CD4-positive, alpha-beta memory T cell (primary cell): ENCODE measurements around the gene LINS1. TPM values are rescaled to one million over a fixed set of nuclear protein-coding genes. Genes with fewer than 3 reads are reported as not detected.

ENCODE experiments used
- CTCF ChIA-PET: fragments of 350-600 bp; sonication (Branson Sonifier 250); formaldehyde crosslinking; loops from one replicate; lab custom pipeline; 2021; ENCODE audit warnings: inconsistent platforms; ENCODE audit not compliant: partially characterized antibody; lab: Charles Lee
- POLR2A ChIA-PET: fragments of 350-600 bp; sonication (Branson Sonifier 250); formaldehyde crosslinking; loops from one replicate; lab custom pipeline; 2021; ENCODE audit not compliant: partially characterized antibody; lab: Charles Lee
- DNase-seq, 5 donors: peaks; one replicate each; pipeline versions ENCODE4 v3.0.0 to v3.0.0-alpha.2; 2020 to 2022; ENCODE audit warnings: mixed read lengths in 1 of 5
- H3K27ac ChIP-seq: one replicate; pipeline ENCODE4 v1.7.0; 2013; ENCODE audit warnings: low read depth, low read length
- H3K27me3 ChIP-seq: 2 replicates; pipeline ENCODE4 v1.7.0; 2013; ENCODE audit warnings: mild to moderate bottlenecking, low read length, moderate library complexity; ENCODE audit not compliant: insufficient read depth
- H3K36me3 ChIP-seq: 2 replicates; pipeline ENCODE4 v1.7.0; 2013; ENCODE audit warnings: mild to moderate bottlenecking, low read length, moderate library complexity; ENCODE audit not compliant: insufficient read depth
- H3K4me1 ChIP-seq: 2 replicates; pipeline ENCODE4 v1.7.0; 2013; ENCODE audit warnings: mild to moderate bottlenecking, low read length, moderate library complexity; ENCODE audit not compliant: insufficient read depth
- H3K4me3 ChIP-seq, 2 donors: one replicate each; pipeline ENCODE4 v1.7.0; 2013; ENCODE audit warnings: low read length in 2 of 2, mild to moderate bottlenecking in 1 of 2
- H3K9me3 ChIP-seq, 2 donors: one replicate each; pipeline ENCODE4 v1.7.0; 2013; ENCODE audit warnings: low read length in 2 of 2, control low read depth in 1 of 2; ENCODE audit not compliant: control insufficient read depth in 1 of 2
- H3K27ac Mint-ChIP-seq, 7 donors: one replicate each; pipeline ENCODE4 v1.8.0; 2020 to 2021; ENCODE audit warnings: mixed read lengths in 7 of 7, mild to moderate bottlenecking in 6 of 7, inconsistent platforms in 3 of 7, moderate library complexity in 3 of 7
- H3K27me3 Mint-ChIP-seq, 2 donors: one replicate each; pipeline ENCODE4 v1.8.0; 2020 to 2021; ENCODE audit warnings: mixed read lengths in 2 of 2
- H3K36me3 Mint-ChIP-seq, 2 donors: one replicate each; pipeline ENCODE4 v1.8.0; 2020 to 2021; ENCODE audit warnings: mixed read lengths in 2 of 2, inconsistent platforms in 1 of 2, mild to moderate bottlenecking in 1 of 2
- H3K4me1 Mint-ChIP-seq, 4 donors: one replicate each; pipeline ENCODE4 v1.8.0; 2020 to 2021; ENCODE audit warnings: mixed read lengths in 4 of 4, mild to moderate bottlenecking in 1 of 4
- H3K4me3 Mint-ChIP-seq, 8 donors: one replicate each; pipeline ENCODE4 v1.8.0; 2020 to 2021; ENCODE audit warnings: mixed read lengths in 8 of 8, mild to moderate bottlenecking in 7 of 8, moderate library complexity in 6 of 8, inconsistent platforms in 3 of 8
- H3K9me3 Mint-ChIP-seq, 8 donors: one replicate each; pipeline ENCODE4 v1.8.0; 2020 to 2021; ENCODE audit warnings: mixed read lengths in 8 of 8, mild to moderate bottlenecking in 5 of 8, inconsistent platforms in 3 of 8, moderate library complexity in 1 of 8
- intact Hi-C: fragments of 100-400 bp; cut with micrococcal nuclease; formaldehyde crosslinking; loops from one replicate; pipeline ENCODE4 v1.15.1; 2023
- polyA plus RNA-seq, 2 donors: library from polyadenylated mRNA; unstranded; fragments of 300-500 nt; fragmentation: Illumina TruSeq; gene quantifications; one replicate each; pipeline ENCODE4 v1.2.3, GENCODE V29; 2021
- total RNA-seq, 2 experiments: library from RNA; stranded (reverse); gene quantifications; one replicate each; pipeline ENCODE4 v1.2.3, GENCODE V29; 2021

The LINS1 gene
- total and polyA plus RNA-seq, 4 experiments from 2014 or later, result 65.8 to 84.0 (median 78.9) TPM

- Mint-ChIP-seq H3K9me3 (no peaks in the 10 kb centered on the region), H3K36me3 (peaks cover 0 to 6% of the 10 kb centered on the region in 2 donors), H3K27ac (no peak overlapping the region), H3K4me3 (no peak overlapping the region), H3K27me3 (no peaks in the 10 kb centered on the region), H3K4me1 (peaks cover 15 to 22% (median 20%) of the 10 kb centered on the region in 4 donors)
- DNase-seq, result no peak
- H3K9me3 ChIP-seq, result no peaks in the 10 kb centered on the region
- ChIA-PET CTCF (interaction anchor here (2.0 kb wide), 1 partner anchor 174 kb away, joined by 6 read pairs; no protein-coding TSS in a partner anchor), POLR2A (no interaction called here)
- H3K4me3 ChIP-seq, result no peak overlapping the region
- H3K27ac ChIP-seq, result no peak overlapping the region
- H3K4me1 ChIP-seq, result peaks cover 27% of the 10 kb centered on the region
- no peaks in the 10 kb centered on the region for H3K36me3 ChIP-seq
- H3K27me3 ChIP-seq, result no peaks in the 10 kb centered on the region
- intact Hi-C loops, result no loop called here
Measured at GRCh38 chr15:100524326-100524725, 77.7 kb downstream of the LINS1 start.

DNA sequence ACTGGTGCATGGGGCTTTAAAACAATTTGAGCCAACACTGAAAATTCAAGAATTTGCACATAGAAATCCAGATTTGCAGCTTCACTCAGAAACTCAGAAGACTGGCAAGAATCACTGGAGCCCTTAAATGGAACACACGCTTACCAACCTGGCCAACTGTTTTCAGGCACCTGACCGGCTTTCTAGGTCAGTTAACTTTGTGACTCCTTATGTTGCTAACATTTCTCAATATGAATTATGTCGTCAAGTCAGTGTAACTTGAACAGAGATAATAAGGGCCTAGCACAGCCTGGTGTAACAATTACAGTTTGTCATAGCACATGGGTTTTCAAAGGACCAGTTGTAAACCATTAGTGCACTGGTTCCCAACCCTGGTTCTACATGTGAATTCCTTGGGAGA lies 80.1 kb downstream of the LINS1 start:
- H3K4me3 Mint-ChIP-seq, result no peak overlapping the region
- H3K4me1 Mint-ChIP-seq, result peaks cover 13 to 19% (median 17%) of the 10 kb centered on the region in 4 donors
- Histone ChIP-seq H3K4me3 (no peak overlapping the region), H3K27ac (no peak overlapping the region), H3K27me3 (no peaks in the 10 kb centered on the region), H3K36me3 (no peaks in the 10 kb centered on the region), H3K4me1 (peaks cover 19% of the 10 kb centered on the region), H3K9me3 (no peaks in the 10 kb centered on the region)
- ChIA-PET CTCF (interaction anchor here (1.6 kb wide), 1 partner anchor 172 kb away, joined by 5 read pairs; no protein-coding TSS in a partner anchor), POLR2A (no interaction called here)
- intact Hi-C loops, result no loop called here
- H3K27me3 Mint-ChIP-seq, result no peaks in the 10 kb centered on the region
- no peak overlapping the region for H3K27ac Mint-ChIP-seq
- H3K36me3 Mint-ChIP-seq, result no peaks in the 10 kb centered on the region
- no peak for DNase-seq
- no peaks in the 10 kb centered on the region for H3K9me3 Mint-ChIP-seq

- intact Hi-C loops, result no loop called here
- no peaks in the 10 kb centered on the region for H3K36me3 Mint-ChIP-seq
- CTCF ChIA-PET, result interaction anchor here (1.6 kb wide), 1 partner anchor 170 kb away, joined by 5 read pairs; no protein-coding TSS in a partner anchor
Measured at GRCh38 chr15:100520132-100520921, 81.7 kb downstream of the LINS1 start.

DNA sequence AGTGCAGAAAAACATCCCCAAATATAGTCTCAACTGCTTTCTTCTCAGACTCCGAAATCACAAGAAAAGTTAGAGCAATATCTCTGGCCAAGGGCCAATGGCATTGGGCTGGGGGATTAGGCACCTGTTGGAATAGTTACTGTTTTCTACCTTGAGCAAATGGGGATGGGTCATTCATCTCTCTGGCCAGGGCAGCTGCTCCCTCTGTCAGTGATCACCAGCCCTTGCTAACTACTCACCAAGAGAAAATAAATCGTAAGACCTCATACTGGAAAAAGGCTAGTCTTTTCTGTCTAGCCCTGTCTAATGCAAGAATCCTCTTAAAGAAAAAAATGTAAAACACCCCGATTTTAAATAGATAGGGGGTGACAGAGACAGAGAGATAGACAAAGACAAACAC lies 84.1 kb downstream of the LINS1 start:
- Histone ChIP-seq H3K27ac (no peak overlapping the region), H3K4me3 (no peak overlapping the region), H3K4me1 (peaks cover 19% of the 10 kb centered on the region), H3K27me3 (no peaks in the 10 kb centered on the region), H3K36me3 (no peaks in the 10 kb centered on the region), H3K9me3 (no peaks in the 10 kb centered on the region)
- intact Hi-C loops, result no loop called here
- Mint-ChIP-seq H3K9me3 (no peaks in the 10 kb centered on the region), H3K27me3 (no peaks in the 10 kb centered on the region), H3K4me1 (peaks cover 13 to 19% (median 17%) of the 10 kb centered on the region in 4 donors), H3K36me3 (no peaks in the 10 kb centered on the region), H3K4me3 (no peak overlapping the region), H3K27ac (peak overlapping the region in 2 of 7 donors; percentile 43 to 71)
- no peak for DNase-seq
- ChIA-PET POLR2A (no interaction called here), CTCF (no interaction called here)

More at GRCh38 chr15:100520132-100520921, 81.7 kb downstream of the LINS1 start:
- peak overlapping the region in 6 of 7 donors; percentile 17 to 88 (median 72) for H3K27ac Mint-ChIP-seq
- no peaks in the 10 kb centered on the region for H3K9me3 ChIP-seq
- H3K9me3 Mint-ChIP-seq, result no peaks in the 10 kb centered on the region
- POLR2A ChIA-PET, result interaction anchor here (1.0 kb wide), 1 partner anchor 82 kb away, joined by 3 read pairs; the partner anchor contains the start of genes ASB7 and LINS1
- no peaks in the 10 kb centered on the region for H3K36me3 ChIP-seq
- peaks cover 13 to 19% (median 17%) of the 10 kb centered on the region in 4 donors for H3K4me1 Mint-ChIP-seq
- DNase-seq, result no peak
- no peak overlapping the region for H3K27ac ChIP-seq
- H3K27me3 ChIP-seq, result no peaks in the 10 kb centered on the region
- no peak overlapping the region for H3K4me3 ChIP-seq
- H3K4me1 ChIP-seq, result peaks cover 19% of the 10 kb centered on the region
- H3K27me3 Mint-ChIP-seq, result no peaks in the 10 kb centered on the region
- peak overlapping the region in 7 of 8 donors; percentile 30 to 77 (median 67) for H3K4me3 Mint-ChIP-seq

Other genes starting within 250 kb of the LINS1 start
- 1 to 10 TPM; 1.6 to 1.9 TPM for gene CERS3, start 73.2 kb downstream of the LINS1 start, total RNA-seq
- under 1 TPM in 1 of 2 donors, not detected in 1; 0.66 TPM for gene CERS3, start 73.2 kb downstream of the LINS1 start, polyA plus RNA-seq
- 10 to 100 TPM; 19.5 to 20.0 TPM for gene ASB7, start 405 bp upstream of the LINS1 start, total RNA-seq
- gene ASB7, start 405 bp upstream of the LINS1 start, polyA plus RNA-seq, result 10 to 100 TPM; 14.3 to 15.9 TPM